ENCODE data around the gene SBF2. TPM values are rescaled to one million over a fixed set of nuclear protein-coding genes. Genes with fewer than 3 reads are reported as not detected.

The SBF2 gene
- polyA plus RNA-seq, 1 donor from 2014 or later: 2.6 TPM

DNA sequence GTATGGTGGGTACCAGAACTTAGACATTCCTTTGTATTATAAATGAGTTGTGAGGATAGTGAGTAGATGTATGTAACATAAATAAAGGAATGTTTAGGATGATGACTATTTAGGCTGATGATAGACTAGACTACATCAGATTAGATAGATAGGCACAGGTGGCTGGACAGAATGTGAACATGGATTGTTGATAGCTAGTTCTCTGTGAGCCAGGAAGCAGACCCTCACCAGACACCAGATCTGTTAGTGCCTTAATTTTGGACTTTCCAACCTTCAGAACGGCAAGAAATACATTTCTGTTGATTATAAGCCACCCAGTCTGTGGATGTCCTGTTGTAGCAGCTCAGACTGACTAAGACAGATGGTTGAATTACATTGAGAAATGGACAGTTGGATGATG is 530.7 kb downstream of the SBF2 start:
- Mint-ChIP-seq H3K27me3 (peaks cover 2% of the 10 kb centered on the region), H3K36me3 (peaks cover 2% of the 10 kb centered on the region), H3K4me3 (no peak overlapping the region), H3K27ac (peak overlapping the region in 1 of 3 donors; percentile 62), H3K9me3 (no peaks in the 10 kb centered on the region), H3K4me1 (peaks cover 17 to 37% (median 30%) of the 10 kb centered on the region in 3 donors)

DNA sequence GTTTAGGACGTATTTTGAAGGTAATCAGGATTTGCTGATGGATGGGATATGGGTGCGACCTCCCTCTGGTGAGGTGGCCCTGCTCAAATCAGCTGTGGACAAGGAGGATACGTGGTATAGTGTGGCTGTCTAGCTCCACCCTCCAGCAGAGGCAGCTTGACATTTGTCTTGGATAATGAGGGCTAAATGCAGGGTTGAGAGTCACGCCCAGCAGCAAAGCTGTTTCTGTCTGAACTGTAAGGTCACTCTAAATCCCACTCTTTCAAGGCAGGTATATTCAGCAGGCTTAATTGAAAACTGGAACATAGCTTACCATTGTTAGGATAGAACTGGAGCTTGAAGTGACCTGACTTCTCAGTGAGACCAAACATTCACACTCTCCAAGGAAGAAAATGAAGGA is 531.5 kb downstream of the SBF2 start:
- Mint-ChIP-seq H3K27ac (peak overlapping the region in 1 of 3 donors; percentile 13), H3K4me1 (peaks cover 21 to 41% (median 33%) of the 10 kb centered on the region in 3 donors)

DNA sequence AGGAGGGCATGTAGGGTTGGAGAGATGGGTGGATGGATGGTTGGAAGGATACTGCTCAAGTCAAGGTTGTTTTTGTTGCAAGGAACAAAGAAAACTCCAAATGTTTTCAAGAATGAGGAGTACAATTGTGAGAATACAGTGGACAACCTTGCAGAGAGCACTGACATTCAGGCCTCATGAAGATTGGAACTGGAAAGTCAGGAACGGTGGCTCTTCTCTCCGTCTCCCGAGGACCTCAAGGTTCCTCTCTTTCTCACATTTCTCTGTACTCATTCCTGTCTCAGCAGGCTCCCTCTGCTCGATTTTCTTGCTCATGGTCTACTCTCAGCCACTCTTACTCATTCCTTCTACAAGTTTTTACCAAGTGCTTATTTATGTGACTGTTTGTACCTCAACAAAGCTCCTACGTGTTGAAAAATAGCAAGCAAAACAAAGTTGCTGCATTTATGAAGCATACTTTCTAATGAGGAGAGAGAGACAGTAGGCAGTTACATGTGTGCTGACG is 532.5 kb downstream of the SBF2 start:
- peaks cover 28 to 51% (median 39%) of the 10 kb centered on the region in 3 donors for H3K4me1 Mint-ChIP-seq
- H3K9me3 Mint-ChIP-seq: no peaks in the 10 kb centered on the region
- peaks cover 2% of the 10 kb centered on the region for H3K27me3 Mint-ChIP-seq
- peaks cover 2% of the 10 kb centered on the region for H3K36me3 Mint-ChIP-seq
- H3K27ac Mint-ChIP-seq: peak overlapping the region in 1 of 3 donors; percentile 13
- peak overlapping the region in 2 of 4 donors; percentile 25 to 61 for H3K4me3 Mint-ChIP-seq

More for the DNA sequence above, 531.5 kb downstream of the SBF2 start:
- Mint-ChIP-seq H3K27me3 (peaks cover 2% of the 10 kb centered on the region), H3K9me3 (no peaks in the 10 kb centered on the region), H3K4me3 (no peak overlapping the region), H3K36me3 (peaks cover 2% of the 10 kb centered on the region)

DNA sequence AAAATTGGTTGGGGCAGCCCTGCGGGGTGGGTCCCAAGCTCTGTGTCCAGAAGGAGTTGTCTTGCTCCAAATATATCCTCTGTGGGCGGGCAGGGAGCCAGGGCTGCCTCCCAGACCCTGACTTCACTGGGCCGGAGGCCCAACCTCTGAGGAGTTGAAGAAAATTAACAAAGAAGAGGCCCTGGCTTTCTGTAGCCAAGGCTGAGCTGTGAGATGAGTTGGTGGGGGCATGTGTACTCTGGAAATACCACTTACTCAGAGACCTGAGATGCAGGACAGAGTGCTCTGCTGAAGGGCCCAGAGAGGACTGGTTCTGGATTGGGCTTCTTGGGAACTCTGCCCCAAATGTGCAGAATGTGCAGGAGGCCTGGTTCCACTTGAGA is 533.8 kb downstream of the SBF2 start:
- Mint-ChIP-seq H3K4me1 (peaks cover 41 to 59% (median 48%) of the 10 kb centered on the region in 3 donors), H3K27me3 (peaks cover 3% of the 10 kb centered on the region), H3K27ac (peak overlapping the region in 2 of 3 donors; percentile 97), H3K9me3 (no peaks in the 10 kb centered on the region), H3K4me3 (peak overlapping the region in 2 of 4 donors; percentile 10 to 95), H3K36me3 (peaks cover 2% of the 10 kb centered on the region)

DNA sequence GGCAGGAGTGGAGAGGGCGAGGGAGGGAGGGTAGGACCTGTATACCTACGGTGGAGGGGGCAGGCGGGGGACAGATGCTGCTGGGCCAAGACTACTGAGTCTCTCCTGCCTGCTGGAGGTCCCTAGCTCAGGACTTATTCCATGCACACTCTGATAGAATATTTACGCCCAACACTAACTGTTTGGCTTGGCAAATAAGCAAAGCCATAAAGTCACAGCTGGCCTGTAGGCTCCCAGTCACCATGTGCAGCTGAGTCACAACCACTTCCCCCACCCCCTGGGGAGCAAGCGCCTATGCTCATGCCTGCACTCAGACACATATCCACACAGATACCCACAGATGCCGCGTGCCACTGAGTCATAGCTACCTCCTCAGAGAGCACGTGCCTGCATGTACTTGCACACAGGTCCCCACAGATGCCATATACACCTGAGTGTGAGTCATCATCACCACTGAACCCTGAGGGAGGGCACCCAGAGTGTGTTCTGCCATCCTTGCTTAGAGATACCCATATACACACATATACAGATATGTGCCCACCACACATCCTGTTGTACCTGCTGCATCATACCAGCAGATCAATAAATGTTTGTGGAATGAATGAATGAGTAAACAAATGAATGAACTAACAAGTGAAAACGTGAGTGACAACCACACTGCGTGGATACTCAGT is 534.4 kb downstream of the SBF2 start:
- H3K36me3 Mint-ChIP-seq: peaks cover 2% of the 10 kb centered on the region

DNA sequence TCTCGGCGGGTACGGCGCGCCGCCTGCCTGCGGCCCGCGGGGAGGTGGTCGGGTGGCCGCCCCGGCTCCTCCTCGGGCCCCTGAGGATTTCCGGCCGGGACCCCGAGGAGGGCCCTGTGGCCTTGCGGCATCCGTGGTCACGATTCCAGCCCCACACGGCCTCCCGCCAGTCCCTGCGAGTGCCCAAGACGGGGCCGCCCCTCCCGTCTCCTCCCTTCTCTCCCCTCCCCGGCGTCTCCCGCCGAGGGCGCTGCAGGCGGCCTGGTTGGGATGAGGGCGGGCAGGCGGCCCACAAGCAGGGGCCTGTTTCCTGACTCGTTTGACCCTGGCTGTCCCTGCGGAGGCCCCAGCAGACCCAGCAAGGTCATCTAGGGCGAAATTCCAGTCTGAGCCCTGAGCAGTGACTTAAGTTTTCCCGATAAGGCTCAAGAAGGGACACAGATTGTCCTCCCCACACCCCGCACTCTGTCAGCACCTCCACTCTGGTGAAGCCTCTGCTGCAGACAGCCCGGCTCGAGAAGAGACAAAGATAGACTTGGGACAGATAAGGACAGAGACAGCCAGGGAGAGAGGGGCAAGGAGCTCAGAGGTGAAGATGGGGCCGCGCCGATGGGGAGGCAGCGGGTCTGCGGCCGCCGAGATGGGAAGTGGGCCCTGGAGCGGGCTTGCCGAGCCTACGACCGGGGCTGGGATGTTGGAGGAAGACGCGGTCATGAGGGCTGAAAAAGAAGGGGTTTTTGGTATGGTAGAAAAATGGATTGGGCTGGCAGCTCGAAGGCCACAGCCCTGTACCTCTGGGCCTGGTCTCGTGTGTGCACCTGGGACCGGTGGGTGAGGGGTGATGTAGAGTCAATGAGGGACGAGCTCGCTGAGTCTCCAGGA is 535.1 kb downstream of the SBF2 start:
- Mint-ChIP-seq H3K4me1 (peaks cover 52 to 61% (median 52%) of the 10 kb centered on the region in 3 donors), H3K9me3 (no peaks in the 10 kb centered on the region), H3K4me3 (peak overlapping the region; percentile 87 to 97 (median 92)), H3K27me3 (peaks cover 3% of the 10 kb centered on the region), H3K27ac (peak overlapping the region; percentile 93 to 97 (median 97)), H3K36me3 (peaks cover 2% of the 10 kb centered on the region)

More for the DNA sequence above, 534.4 kb downstream of the SBF2 start:
- Mint-ChIP-seq H3K4me3 (peak overlapping the region; percentile 87 to 97 (median 92)), H3K4me1 (peaks cover 45 to 59% (median 48%) of the 10 kb centered on the region in 3 donors), H3K27ac (peak overlapping the region; percentile 93 to 97 (median 97)), H3K9me3 (no peaks in the 10 kb centered on the region), H3K27me3 (peaks cover 3% of the 10 kb centered on the region)

DNA sequence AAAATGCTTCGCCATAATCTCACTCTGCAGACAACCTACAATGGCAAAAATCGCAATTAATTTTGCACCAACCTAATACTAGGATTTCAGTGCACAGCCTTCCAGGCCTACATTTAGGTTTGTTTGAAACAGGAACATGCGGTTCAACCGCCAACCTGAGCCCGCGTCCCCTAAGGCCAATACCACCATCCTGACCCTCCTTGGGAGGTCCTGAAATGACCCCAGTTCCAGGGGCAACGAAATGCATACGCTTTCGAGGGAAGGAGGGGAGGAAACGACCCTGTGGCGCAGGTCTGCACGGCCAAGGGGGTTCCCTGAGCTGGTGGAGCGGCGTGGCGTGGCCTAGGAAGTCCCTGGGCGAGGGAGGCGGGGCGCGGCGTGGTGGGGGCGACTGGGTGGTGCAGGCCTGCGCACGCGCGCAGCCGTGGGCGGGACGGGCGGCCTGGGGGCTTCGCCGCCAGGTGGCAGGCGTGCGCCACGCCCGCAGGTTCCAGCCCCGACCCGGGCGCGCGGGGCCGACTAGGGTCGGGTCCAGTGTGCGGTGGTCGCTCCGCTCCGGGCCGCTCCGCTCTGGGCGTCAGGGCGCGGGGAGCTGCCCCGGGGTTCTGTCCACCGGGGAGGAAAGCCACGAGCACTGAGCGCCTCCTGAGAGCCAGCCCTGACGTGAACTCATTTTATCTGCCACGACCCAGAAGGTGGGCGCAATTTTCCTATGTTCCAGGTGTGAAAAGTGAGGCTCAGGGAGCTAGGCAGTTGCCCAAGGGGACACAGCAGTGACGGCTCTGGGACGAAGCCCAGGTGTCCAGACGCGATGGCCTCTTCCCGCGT is 536.0 kb downstream of the SBF2 start:
- Mint-ChIP-seq H3K27me3 (peaks cover 3% of the 10 kb centered on the region), H3K4me3 (peak overlapping the region; percentile 80 to 94 (median 90)), H3K4me1 (peaks cover 56 to 64% (median 57%) of the 10 kb centered on the region in 3 donors)

DNA sequence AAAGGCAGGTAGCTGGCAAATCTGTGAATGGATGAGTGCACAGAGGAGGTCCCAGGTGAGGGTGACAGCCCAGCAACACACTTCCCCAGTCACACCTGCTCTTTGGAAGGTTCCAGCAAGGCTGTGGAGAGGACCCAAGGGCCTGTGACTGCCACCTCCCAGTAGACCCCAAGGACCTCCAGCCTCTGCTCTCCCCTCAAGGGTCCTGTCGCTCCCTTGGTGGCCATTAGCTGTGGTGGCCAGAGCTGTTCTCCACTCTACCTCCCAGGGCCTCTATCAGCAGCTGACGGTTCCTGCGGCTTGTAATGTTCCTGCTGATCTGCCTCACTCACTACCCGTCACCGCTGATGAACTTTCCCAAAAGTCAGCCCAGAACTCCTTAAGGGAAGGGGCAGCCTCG is 537.1 kb downstream of the SBF2 start:
- Mint-ChIP-seq H3K36me3 (no peaks in the 10 kb centered on the region), H3K4me3 (peak overlapping the region; percentile 78 to 94 (median 81)), H3K9me3 (no peaks in the 10 kb centered on the region), H3K4me1 (peaks cover 53 to 66% (median 56%) of the 10 kb centered on the region in 3 donors), H3K27ac (peak overlapping the region; percentile 96 to 99 (median 97)), H3K27me3 (peaks cover 3% of the 10 kb centered on the region)

More for the DNA sequence above, 536.0 kb downstream of the SBF2 start:
- Mint-ChIP-seq H3K36me3 (peaks cover 2% of the 10 kb centered on the region), H3K27ac (peak overlapping the region; percentile 96 to 99 (median 97)), H3K9me3 (no peaks in the 10 kb centered on the region)

DNA sequence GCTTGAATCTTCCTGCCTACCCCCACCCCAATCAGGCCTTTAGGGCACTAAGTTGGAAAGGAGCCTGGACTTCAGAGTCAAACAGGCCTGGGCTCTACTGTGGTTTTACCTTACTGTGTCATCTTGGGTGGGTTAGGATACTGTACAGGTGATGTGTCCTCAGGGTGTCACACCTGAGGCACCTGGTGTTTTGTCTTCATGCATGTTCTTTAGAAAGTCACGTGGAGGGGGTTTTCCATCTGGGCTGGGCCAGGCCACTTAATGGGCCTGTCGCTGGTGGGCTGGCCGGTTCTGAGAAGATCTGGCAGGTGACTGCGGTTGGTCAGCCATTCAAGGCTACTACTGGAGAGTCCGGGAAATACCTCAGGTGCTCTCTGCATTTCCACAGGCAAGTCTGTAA is 537.6 kb downstream of the SBF2 start:
- Mint-ChIP-seq H3K4me3 (peak overlapping the region; percentile 61 to 90 (median 79)), H3K9me3 (no peaks in the 10 kb centered on the region), H3K27ac (peak overlapping the region; percentile 96 to 99 (median 97)), H3K36me3 (no peaks in the 10 kb centered on the region), H3K27me3 (peaks cover 3% of the 10 kb centered on the region), H3K4me1 (peaks cover 49 to 63% (median 56%) of the 10 kb centered on the region in 3 donors)

DNA sequence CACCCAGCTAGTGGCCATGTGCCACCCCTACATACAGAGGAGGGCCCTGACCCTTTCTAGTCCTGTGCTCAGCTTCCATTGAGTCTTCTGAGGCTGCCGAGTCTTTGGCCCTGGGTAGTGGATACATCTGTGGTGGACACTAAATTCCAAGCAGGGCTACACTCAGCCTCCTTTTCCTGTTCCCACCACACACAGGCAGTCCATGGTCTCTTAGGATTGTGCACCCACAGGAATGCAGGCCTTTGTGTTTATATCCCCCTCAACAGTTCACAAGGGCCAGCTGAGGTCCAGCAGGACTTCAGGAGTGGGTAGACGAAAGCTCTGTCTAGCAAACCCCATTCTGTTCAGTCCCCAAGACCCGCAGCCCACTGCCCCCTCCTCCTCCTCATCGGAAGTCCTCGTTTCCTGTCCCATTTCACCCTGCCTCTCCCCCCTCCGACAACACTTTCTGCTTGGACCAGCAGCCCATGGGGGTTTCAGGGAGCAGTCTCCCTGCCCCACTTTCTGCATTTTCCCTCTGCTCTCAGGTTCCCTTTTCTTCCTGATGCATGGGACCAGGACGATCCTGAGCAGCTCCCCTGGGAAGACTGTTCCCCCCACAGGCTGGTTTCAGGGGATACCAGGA is 538.3 kb downstream of the SBF2 start:
- peak overlapping the region; percentile 38 to 90 (median 79) for H3K4me3 Mint-ChIP-seq
- no peaks in the 10 kb centered on the region for H3K36me3 Mint-ChIP-seq
- no peaks in the 10 kb centered on the region for H3K9me3 Mint-ChIP-seq
- H3K27ac Mint-ChIP-seq: peak overlapping the region; percentile 96 to 99 (median 97)
- peaks cover 3% of the 10 kb centered on the region for H3K27me3 Mint-ChIP-seq
- peaks cover 49 to 61% (median 56%) of the 10 kb centered on the region in 3 donors for H3K4me1 Mint-ChIP-seq

DNA sequence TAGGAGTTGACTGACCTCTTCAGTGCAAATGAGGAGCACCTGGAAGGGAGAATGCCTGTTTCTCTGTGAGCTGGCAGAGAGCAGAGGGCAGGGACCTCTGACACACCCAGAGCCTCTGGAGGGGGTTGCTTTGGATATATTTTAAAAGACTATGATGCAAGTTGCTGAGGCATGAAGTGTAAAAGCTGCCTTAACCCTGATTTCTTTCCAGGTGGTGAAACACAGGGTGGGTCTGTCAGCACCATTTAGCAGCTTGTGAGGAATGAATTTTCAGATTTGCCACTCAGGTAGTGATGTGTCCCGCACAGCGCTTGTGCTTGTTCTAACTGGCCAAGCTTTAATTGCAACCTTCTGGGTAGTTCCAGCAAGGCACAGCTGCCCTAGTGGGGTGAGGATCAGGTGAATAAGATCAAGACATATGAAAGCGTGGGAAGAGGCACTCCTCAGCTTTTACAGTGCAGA is 540.0 kb downstream of the SBF2 start:
- peaks cover 40 to 49% (median 44%) of the 10 kb centered on the region in 3 donors for H3K4me1 Mint-ChIP-seq
- H3K4me3 Mint-ChIP-seq: peak overlapping the region in 3 of 4 donors; percentile 34 to 81 (median 80)
- no peaks in the 10 kb centered on the region for H3K9me3 Mint-ChIP-seq
- H3K36me3 Mint-ChIP-seq: no peaks in the 10 kb centered on the region
- H3K27ac Mint-ChIP-seq: peak overlapping the region; percentile 96 to 99 (median 97)
- peaks cover 1% of the 10 kb centered on the region for H3K27me3 Mint-ChIP-seq

DNA sequence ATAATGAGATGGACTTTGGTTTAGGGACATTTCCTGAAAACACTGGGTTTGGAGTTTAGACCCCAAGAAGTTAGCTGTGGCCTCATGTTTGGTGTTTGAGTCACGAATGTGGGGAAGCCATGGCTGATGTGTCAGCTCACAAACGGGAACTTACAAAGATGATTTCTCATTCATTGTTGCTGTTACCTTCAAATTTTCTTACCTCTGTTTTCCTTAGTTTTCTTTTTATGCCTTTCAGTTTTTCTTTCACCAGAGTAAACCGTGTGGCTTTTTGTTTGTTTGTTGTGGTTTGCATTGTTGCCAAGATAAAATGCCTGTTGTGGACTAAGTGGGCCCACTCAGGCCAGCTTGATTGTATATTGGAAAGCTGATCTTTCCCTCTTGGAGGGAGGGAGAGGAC is 541.0 kb downstream of the SBF2 start:
- peak overlapping the region; percentile 9 to 97 (median 96) for H3K27ac Mint-ChIP-seq
- peaks cover 47 to 56% (median 48%) of the 10 kb centered on the region in 3 donors for H3K4me1 Mint-ChIP-seq
- peaks cover 1% of the 10 kb centered on the region for H3K27me3 Mint-ChIP-seq
- no peaks in the 10 kb centered on the region for H3K9me3 Mint-ChIP-seq
- peaks cover 6% of the 10 kb centered on the region for H3K36me3 Mint-ChIP-seq
- peak overlapping the region in 1 of 4 donors; percentile 69 for H3K4me3 Mint-ChIP-seq

DNA sequence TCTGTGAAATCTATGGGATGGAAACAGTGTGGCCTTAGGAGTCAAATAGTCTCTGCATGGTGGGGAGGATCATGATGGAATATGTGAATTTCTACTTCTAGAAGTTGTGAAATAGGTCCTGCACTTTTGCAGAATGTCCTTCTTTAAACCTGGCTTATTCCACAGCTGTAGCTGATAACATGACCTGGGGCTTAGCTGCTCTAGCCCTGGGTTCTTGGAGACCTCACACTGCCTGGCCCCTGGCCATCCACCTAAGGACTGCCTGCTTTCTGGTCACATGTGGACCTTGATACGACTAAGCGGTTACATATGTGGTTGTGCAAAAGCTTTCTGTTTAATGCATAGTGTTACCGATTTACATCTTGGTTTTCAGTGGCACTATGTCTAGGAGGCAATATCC is 541.9 kb downstream of the SBF2 start:
- H3K27ac Mint-ChIP-seq: peak overlapping the region in 2 of 3 donors; percentile 31 to 59
- no peak overlapping the region for H3K4me3 Mint-ChIP-seq
- peaks cover 6% of the 10 kb centered on the region for H3K36me3 Mint-ChIP-seq
- peaks cover 49 to 58% (median 51%) of the 10 kb centered on the region in 3 donors for H3K4me1 Mint-ChIP-seq
- peaks cover 1% of the 10 kb centered on the region for H3K27me3 Mint-ChIP-seq
- no peaks in the 10 kb centered on the region for H3K9me3 Mint-ChIP-seq

Data from IgD-negative memory B cell (primary cell).